Activated CD4-positive, alpha-beta memory T cell treated with anti-CD3 and anti-CD28 coated beads, Interleukin-2, amount 10 ng/mL, durations not matched to agents 7 days and 5 days (primary cell): ENCODE results near the gene MYORG. TPM values are rescaled to one million over a fixed set of nuclear protein-coding genes. Genes with fewer than 3 reads are reported as not detected.
"Not testable (repeated sequence)": the region's sequence is repeated elsewhere in the genome, so short reads cannot be mapped to it uniquely, and the experiment has no call there.

Experiments
- CTCF ChIA-PET: fragments of 350-600 bp; sonication (Branson Sonifier 250); formaldehyde crosslinking; loops from one replicate; lab custom pipeline; 2021; ENCODE audit warnings: antibody characterized with exemption, inconsistent platforms; lab: Charles Lee
- POLR2A ChIA-PET: fragments of 350-600 bp; sonication (Branson Sonifier 250); formaldehyde crosslinking; loops from one replicate; lab custom pipeline; 2021; ENCODE audit warnings: antibody characterized with exemption; lab: Charles Lee
- DNase-seq: peaks from one replicate; pipeline ENCODE4 v3.0.0-alpha.2; 2020
- H3K27ac Mint-ChIP-seq: one replicate; pipeline ENCODE4 v1.8.0; 2021; ENCODE audit warnings: mild to moderate bottlenecking, mixed read lengths
- H3K27me3 Mint-ChIP-seq: one replicate; pipeline ENCODE4 v1.8.0; 2021; ENCODE audit warnings: mixed read lengths
- H3K36me3 Mint-ChIP-seq: one replicate; pipeline ENCODE4 v1.8.0; 2021; ENCODE audit warnings: low read depth, mixed read lengths
- H3K4me1 Mint-ChIP-seq: one replicate; pipeline ENCODE4 v1.8.0; 2021; ENCODE audit warnings: mixed read lengths
- H3K4me3 Mint-ChIP-seq: one replicate; pipeline ENCODE4 v1.8.0; 2021; ENCODE audit warnings: mild to moderate bottlenecking, mixed read lengths
- H3K9me3 Mint-ChIP-seq: one replicate; pipeline ENCODE4 v1.8.0; 2021; ENCODE audit warnings: mixed read lengths
- total RNA-seq, 2 experiments: library from RNA; stranded (reverse); gene quantifications; one replicate each; pipeline ENCODE4 v1.2.3, GENCODE V29; 2021

MYORG gene
- total RNA-seq, 2 experiments from 2014 or later, result 2.7 to 4.7 TPM

- H3K36me3 Mint-ChIP-seq, result peaks cover 21% of the 10 kb centered on the region
- POLR2A ChIA-PET, result not testable (repeated sequence)
Measured at GRCh38 chr9:34352957-34353356, 23.7 kb downstream of the MYORG start.

GRCh38 chr9:34352122-34352652 is 24.5 kb downstream of the MYORG start:
- POLR2A ChIA-PET, H3K27ac Mint-ChIP-seq, H3K27me3 Mint-ChIP-seq, H3K9me3 Mint-ChIP-seq, H3K4me3 Mint-ChIP-seq, DNase-seq, H3K4me1 Mint-ChIP-seq: not testable (repeated sequence)
- H3K36me3 Mint-ChIP-seq, result peaks cover 17% of the 10 kb centered on the region
- CTCF ChIA-PET, result interaction anchor here (0.6 kb wide), 1 partner anchor 235 kb away, joined by 7 read pairs; no protein-coding TSS in a partner anchor

More at GRCh38 chr9:34352957-34353356, 23.7 kb downstream of the MYORG start:
- H3K27me3 Mint-ChIP-seq, DNase-seq, H3K9me3 Mint-ChIP-seq, H3K4me1 Mint-ChIP-seq, H3K4me3 Mint-ChIP-seq, H3K27ac Mint-ChIP-seq, CTCF ChIA-PET: not testable (repeated sequence)

DNA sequence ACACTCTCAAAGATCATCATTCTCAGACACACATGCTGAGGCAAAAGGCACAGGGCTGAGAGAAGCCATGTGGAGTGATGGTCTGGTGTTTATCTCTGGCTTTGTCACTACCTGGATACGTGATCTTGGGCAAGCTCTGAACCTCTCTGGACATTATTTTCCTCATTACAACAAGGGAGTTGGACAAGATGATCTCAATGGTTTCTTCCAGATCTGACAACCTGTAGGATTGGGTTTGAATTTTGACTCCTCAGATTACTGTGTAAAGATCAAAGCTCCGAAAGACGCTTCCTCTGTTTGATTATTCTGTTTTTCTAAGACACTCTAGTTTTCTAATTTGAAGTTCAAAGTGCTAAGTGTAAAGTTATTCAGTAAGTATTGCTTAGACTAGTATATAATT is 27.4 kb downstream of the MYORG start:
- H3K4me1 Mint-ChIP-seq, result no peaks in the 10 kb centered on the region
- ChIA-PET POLR2A (no interaction called here), CTCF (interaction anchor here (0.6 kb wide), 1 partner anchor 9 kb away, joined by 3 read pairs; no protein-coding TSS in a partner anchor)
- DNase-seq, result no peak
- peaks cover 11% of the 10 kb centered on the region for H3K36me3 Mint-ChIP-seq
- H3K4me3 Mint-ChIP-seq, result no peak overlapping the region
- H3K27me3 Mint-ChIP-seq, result no peaks in the 10 kb centered on the region
- no peak overlapping the region for H3K27ac Mint-ChIP-seq
- no peaks in the 10 kb centered on the region for H3K9me3 Mint-ChIP-seq

DNA sequence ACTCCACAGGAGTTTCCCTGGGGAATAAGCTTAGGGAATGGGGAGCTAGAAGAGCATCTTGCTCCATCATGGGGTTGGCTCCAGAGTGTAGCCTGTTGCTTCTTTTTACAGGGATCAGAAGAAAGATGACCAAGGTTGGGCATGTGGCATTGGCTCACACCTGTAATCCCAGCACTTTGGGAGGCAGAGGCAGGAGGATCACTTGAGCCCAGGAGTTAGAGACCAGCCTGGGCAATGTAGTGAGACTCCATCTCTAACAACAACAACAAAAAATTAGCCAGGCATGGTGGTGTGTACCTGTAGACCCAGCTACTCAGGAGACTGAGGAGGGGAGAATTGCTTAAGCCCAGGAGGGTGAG is 28.9 kb downstream of the MYORG start:
- DNase-seq, result no peak
- Mint-ChIP-seq H3K4me1 (no peaks in the 10 kb centered on the region), H3K4me3 (no peak overlapping the region), H3K27me3 (no peaks in the 10 kb centered on the region), H3K36me3 (peaks cover 20% of the 10 kb centered on the region), H3K27ac (no peak overlapping the region), H3K9me3 (no peaks in the 10 kb centered on the region)
- ChIA-PET CTCF (interaction anchor here (1.1 kb wide), 1 partner anchor 20 kb away, joined by 3 read pairs; no protein-coding TSS in a partner anchor), POLR2A (interaction anchor here (0.9 kb wide), 1 partner anchor 12 kb away, joined by 3 read pairs; no protein-coding TSS in a partner anchor)

DNA sequence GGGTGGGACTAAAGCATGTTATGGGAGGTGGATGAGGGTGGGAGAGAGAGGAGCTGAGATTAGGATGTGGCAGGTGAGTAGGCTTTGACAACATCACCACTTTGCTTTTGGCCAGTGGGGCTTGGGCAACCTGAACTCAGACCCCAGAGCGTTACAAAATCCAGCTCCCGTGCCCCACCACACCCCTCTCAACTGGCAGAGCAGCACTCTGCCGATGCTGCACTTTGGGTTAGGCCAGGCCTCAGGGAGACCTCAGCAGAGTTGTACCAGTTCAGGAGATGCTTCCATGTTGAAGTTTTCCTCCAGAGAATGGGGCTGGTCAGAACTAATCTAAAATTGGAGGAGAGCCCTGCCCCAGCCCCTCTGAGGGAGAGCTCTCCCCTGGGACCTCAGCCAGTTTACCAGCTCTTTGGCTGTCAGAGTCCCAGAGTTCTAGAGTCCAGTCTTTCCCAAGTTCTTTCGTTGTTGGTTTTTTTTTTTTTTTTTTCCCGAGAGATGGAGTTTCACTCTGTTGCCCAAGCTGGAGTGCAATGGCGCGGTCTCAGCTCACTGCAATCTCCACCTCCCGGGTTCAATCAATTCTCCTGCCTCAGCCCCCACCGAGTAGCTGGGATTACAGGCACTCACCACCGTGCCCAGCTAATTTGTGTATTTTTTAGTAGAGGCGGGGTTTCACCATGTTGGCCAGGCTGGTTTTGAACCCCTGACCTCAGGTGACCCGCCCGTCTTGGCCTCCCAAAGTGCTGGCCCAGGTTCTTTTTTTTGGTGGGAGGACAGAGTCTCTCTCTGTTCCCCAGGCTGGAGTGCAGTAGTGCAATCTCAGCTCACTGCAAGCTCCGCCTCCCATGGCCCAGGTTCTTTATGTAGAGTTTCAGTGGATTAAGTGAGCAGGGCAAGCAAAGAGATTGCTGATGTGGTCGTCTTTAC is 29.6 kb downstream of the MYORG start:
- no peak overlapping the region for H3K27ac Mint-ChIP-seq
- no peaks in the 10 kb centered on the region for H3K27me3 Mint-ChIP-seq
- DNase-seq, result no peak
- CTCF ChIA-PET, result interaction anchor here (0.9 to 1.1 kb wide), 2 partner anchors 19 to 32 kb away, joined by 3 to 4 read pairs; no protein-coding TSS in a partner anchor
- H3K4me3 Mint-ChIP-seq, result no peak overlapping the region
- H3K4me1 Mint-ChIP-seq, result no peaks in the 10 kb centered on the region
- no peaks in the 10 kb centered on the region for H3K9me3 Mint-ChIP-seq
- H3K36me3 Mint-ChIP-seq, result peaks cover 23% of the 10 kb centered on the region
- POLR2A ChIA-PET, result interaction anchor here (0.9 kb wide), 1 partner anchor 11 kb away, joined by 3 read pairs; no protein-coding TSS in a partner anchor

DNA sequence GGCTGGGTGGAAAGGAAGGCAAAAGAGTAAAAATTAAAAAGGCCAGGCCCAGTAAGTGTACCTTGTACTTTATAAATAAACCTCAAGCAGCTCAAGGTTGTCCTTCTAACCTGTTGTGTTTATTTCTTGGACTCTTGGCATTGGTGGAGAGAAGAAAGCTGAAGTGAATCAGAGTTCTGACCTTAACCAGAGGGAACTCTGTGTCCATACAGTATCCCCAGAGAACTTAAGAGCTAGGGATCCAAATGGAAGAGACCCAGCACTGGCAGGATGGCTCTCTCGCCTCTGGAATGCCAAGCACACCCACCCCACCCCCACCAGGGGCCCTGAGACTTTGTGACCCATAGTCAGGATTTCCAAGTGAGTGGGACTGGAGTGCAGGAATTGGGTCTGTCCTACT is 33.1 kb downstream of the MYORG start:
- no peak for DNase-seq
- no peak overlapping the region for H3K4me3 Mint-ChIP-seq
- H3K4me1 Mint-ChIP-seq, result no peaks in the 10 kb centered on the region
- H3K36me3 Mint-ChIP-seq, result peaks cover 29% of the 10 kb centered on the region
- H3K27ac Mint-ChIP-seq, result no peak overlapping the region
- H3K9me3 Mint-ChIP-seq, result no peaks in the 10 kb centered on the region
- POLR2A ChIA-PET, result no interaction called here
- CTCF ChIA-PET, result interaction anchor here (1.3 kb wide), 1 partner anchor 60 kb away, joined by 3 read pairs; no protein-coding TSS in a partner anchor
- H3K27me3 Mint-ChIP-seq, result no peaks in the 10 kb centered on the region

GRCh38 chr9:34343090-34343489 is 33.6 kb downstream of the MYORG start:
- Mint-ChIP-seq H3K4me3 (no peak overlapping the region), H3K27me3 (no peaks in the 10 kb centered on the region), H3K4me1 (no peaks in the 10 kb centered on the region), H3K36me3 (peaks cover 31% of the 10 kb centered on the region), H3K9me3 (no peaks in the 10 kb centered on the region), H3K27ac (no peak overlapping the region)
- ChIA-PET CTCF (interaction anchor here (0.6 to 1.3 kb wide), 2 partner anchors 60 to 860 kb away, joined by 3 to 4 read pairs; no protein-coding TSS in a partner anchor), POLR2A (no interaction called here)
- no peak for DNase-seq

- no peaks in the 10 kb centered on the region for H3K9me3 Mint-ChIP-seq
- POLR2A ChIA-PET, result no interaction called here
- CTCF ChIA-PET, result interaction anchor here (0.7 to 1.4 kb wide), 3 partner anchors 10 to 89 kb away, joined by 3 to 5 read pairs (median 4); no protein-coding TSS in a partner anchor
- DNase-seq, result no peak
- peaks cover 31% of the 10 kb centered on the region for H3K36me3 Mint-ChIP-seq
- H3K27me3 Mint-ChIP-seq, result no peaks in the 10 kb centered on the region
- H3K4me3 Mint-ChIP-seq, result no peak overlapping the region
- no peaks in the 10 kb centered on the region for H3K4me1 Mint-ChIP-seq
- no peak overlapping the region for H3K27ac Mint-ChIP-seq
Measured at GRCh38 chr9:34341659-34342295, 34.9 kb downstream of the MYORG start.

DNA sequence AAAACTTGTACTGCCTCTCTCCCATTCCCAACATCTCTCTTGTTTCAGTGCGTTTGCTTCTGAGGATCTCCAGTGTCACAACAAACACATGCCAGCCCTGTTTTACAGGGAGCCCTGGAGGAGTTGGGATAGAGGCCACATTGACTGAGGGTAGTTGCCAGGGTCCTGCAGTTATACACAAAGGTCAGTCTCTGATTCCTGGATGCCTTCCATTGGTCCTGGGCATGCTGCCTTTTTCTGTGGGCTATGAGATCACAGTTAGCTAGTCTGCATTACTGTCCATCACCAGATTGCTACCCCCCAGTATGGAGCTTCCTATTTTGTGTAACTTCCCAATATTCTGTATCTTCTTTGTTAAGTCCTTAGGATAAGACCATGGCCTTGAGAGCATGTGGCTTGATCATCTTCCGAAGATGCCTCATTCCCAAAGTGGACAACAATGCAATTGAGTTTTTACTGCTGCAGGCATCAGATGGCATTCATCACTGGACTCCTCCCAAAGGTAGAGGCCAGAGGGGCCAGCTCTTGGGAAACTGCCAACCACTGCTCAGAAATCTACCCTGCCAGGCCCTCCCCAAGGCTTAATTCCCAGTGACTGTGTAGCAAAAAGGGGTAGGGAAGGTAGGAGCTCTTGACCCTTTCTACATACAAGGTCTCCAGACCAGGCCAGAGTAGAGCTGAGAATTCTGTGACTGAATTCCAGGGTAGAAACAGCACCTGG is 37.9 kb downstream of the MYORG start:
- H3K4me1 Mint-ChIP-seq, result peaks cover 6% of the 10 kb centered on the region
- peaks cover 29% of the 10 kb centered on the region for H3K36me3 Mint-ChIP-seq

DNA sequence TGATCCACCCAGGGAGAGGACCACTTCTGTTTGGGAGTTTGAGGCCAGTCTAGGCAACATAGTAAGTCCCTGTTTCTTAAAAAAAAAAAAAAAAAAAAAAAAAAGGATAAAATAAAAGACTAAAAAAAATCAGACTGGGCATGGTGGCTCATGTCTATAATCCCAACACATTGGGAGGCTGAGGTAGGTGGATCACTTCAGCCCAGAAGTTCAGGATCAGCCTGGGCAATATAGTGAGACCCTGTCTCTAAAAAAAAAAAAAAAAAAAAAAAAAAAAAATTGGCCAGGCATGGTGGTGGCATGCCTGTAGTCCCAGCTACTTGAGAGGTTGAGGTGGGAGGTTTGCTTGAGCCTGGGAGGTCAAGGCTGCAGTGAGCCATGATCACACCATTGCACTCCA is 38.6 kb downstream of the MYORG start:
- ChIA-PET POLR2A (interaction anchor here (1.0 kb wide), 1 partner anchor 39 kb away, joined by 3 read pairs; the partner anchor contains the start of gene MYORG), CTCF (interaction anchor here (1.2 kb wide), 1 partner anchor 524 kb away, joined by 4 read pairs; no protein-coding TSS in a partner anchor)
- not testable (repeated sequence) for DNase-seq, H3K4me1 Mint-ChIP-seq, H3K27ac Mint-ChIP-seq, H3K9me3 Mint-ChIP-seq, H3K4me3 Mint-ChIP-seq, H3K27me3 Mint-ChIP-seq
- H3K36me3 Mint-ChIP-seq, result peaks cover 21% of the 10 kb centered on the region

More for the DNA sequence above, 37.9 kb downstream of the MYORG start:
- DNase-seq, result no peak
- ChIA-PET CTCF (interaction anchor here (0.9 kb wide), 1 partner anchor 41 kb away, joined by 4 read pairs; no protein-coding TSS in a partner anchor), POLR2A (no interaction called here)
- Mint-ChIP-seq H3K4me3 (no peak overlapping the region), H3K27ac (no peak overlapping the region), H3K27me3 (no peaks in the 10 kb centered on the region), H3K9me3 (no peaks in the 10 kb centered on the region)

DNA sequence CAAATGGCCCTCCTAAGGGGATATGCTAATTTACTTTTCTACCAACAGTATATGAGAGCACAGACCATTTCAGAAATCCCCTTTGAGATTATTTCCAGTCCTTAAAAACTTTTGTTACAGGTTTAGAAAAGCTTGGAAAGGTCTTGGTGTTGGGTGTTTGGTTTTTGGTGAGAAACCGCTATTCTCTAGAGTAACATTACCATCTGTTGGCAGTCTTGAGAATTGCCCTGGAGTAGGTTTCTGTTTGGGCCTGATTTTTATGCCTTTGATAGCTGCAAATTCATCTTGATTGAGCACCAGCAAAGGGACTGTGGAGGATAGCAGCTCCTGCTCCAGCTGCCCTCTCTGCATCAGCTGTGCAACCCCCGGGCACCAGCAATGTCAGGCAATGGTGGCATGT is 39.3 kb downstream of the MYORG start:
- ChIA-PET POLR2A (interaction anchor here (1.0 kb wide), 1 partner anchor 40 kb away, joined by 3 read pairs; the partner anchor contains the start of gene MYORG), CTCF (interaction anchor here (1.2 kb wide), 1 partner anchor 523 kb away, joined by 4 read pairs; no protein-coding TSS in a partner anchor)
- H3K27me3 Mint-ChIP-seq, result no peaks in the 10 kb centered on the region
- H3K36me3 Mint-ChIP-seq, result peaks cover 18% of the 10 kb centered on the region
- no peak overlapping the region for H3K4me3 Mint-ChIP-seq
- no peak overlapping the region for H3K27ac Mint-ChIP-seq
- peaks cover 10% of the 10 kb centered on the region for H3K4me1 Mint-ChIP-seq
- H3K9me3 Mint-ChIP-seq, result no peaks in the 10 kb centered on the region
- no peak for DNase-seq

DNA sequence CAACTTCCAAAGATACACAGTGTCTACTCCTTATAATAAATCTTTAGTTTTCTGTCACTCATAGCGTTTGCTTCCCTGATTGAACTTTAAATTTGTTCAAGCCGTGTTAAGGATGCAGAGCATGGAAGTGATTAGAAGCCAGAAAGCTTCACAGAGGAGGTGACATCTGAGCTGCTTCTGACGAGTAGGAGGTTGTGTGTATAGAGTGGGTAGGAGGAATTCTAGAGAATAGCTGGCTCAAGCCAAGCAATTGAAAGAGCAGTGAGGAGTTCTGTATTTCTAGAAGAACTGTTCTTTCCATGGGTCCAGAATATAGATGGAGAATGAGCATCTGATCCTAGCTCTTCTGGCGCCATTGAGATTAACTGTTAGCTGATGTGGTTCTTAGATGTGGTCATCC is 41.3 kb downstream of the MYORG start:
- peaks cover 14% of the 10 kb centered on the region for H3K36me3 Mint-ChIP-seq
- CTCF ChIA-PET, result interaction anchor here (0.5 to 6.9 kb wide), 2 partner anchors 42 to 519 kb away, joined by 3 to 109 read pairs; partner anchors contain the start of gene MYORG

More for the DNA sequence above, 41.3 kb downstream of the MYORG start:
- no peaks in the 10 kb centered on the region for H3K9me3 Mint-ChIP-seq
- no peaks in the 10 kb centered on the region for H3K27me3 Mint-ChIP-seq
- H3K27ac Mint-ChIP-seq, result no peak overlapping the region
- H3K4me1 Mint-ChIP-seq, result peaks cover 25% of the 10 kb centered on the region
- H3K4me3 Mint-ChIP-seq, result no peak overlapping the region
- DNase-seq, result no peak
- POLR2A ChIA-PET, result no interaction called here
